ENCODE data around the gene SPIN3.
A peak's percentile ranks its signal among the peaks of the same experiment; 100 is the strongest.
"Not testable (repeated sequence)": the region's sequence is repeated elsewhere in the genome, so short reads cannot be mapped to it uniquely, and the experiment has no call there.

Gene SPIN3

GRCh38 chrX:56995271-56995994 lies at the start of gene SPIN3:
Gene SPIN3, minus strand, starts transcription at chrX:56995541. Its CDS starts 594 bp downstream, at chrX:56994947.
- peak; percentile 75 for DNase-seq (ENCODE audit: low read depth)

- no peak for DNase-seq (ENCODE audit: low read depth)
Measured at GRCh38 chrX:57044245-57044644, 48.9 kb upstream of the SPIN3 start.

GRCh38 chrX:57037265-57037664 lies 41.9 kb upstream of the SPIN3 start:
- DNase-seq (ENCODE audit: low read depth), result not testable (repeated sequence)

- peak; percentile 1 for DNase-seq (ENCODE audit: low read depth)
Measured at GRCh38 chrX:56994375-56995270, 718 bp downstream of the SPIN3 start.

- no peak for DNase-seq (ENCODE audit: low read depth)
Measured at GRCh38 chrX:56987741-56988140, 7.6 kb downstream of the SPIN3 start.

- DNase-seq (ENCODE audit: low read depth), result no peak
Measured at GRCh38 chrX:56986138-56986537, 9.2 kb downstream of the SPIN3 start.

- peak; percentile 47 for DNase-seq (ENCODE audit: low read depth)
Measured at GRCh38 chrX:56978172-56978571, 17.2 kb downstream of the SPIN3 start.

- DNase-seq (ENCODE audit: low read depth), result no peak
Measured at GRCh38 chrX:56975611-56976010, 19.7 kb downstream of the SPIN3 start.

GRCh38 chrX:56974408-56974807 lies 20.9 kb downstream of the SPIN3 start:
- DNase-seq (ENCODE audit: low read depth), result no peak

GRCh38 chrX:56969559-56969958 lies 25.8 kb downstream of the SPIN3 start:
- DNase-seq (ENCODE audit: low read depth), result no peak

- peak; percentile 35 for DNase-seq (ENCODE audit: low read depth)
Measured at GRCh38 chrX:56968980-56969379, 26.4 kb downstream of the SPIN3 start.

GRCh38 chrX:56963377-56963776 lies 32.0 kb downstream of the SPIN3 start:
- DNase-seq (ENCODE audit: low read depth), result no peak

- peak; percentile 8 for DNase-seq (ENCODE audit: low read depth)
Measured at GRCh38 chrX:56947699-56948098, 47.6 kb downstream of the SPIN3 start.

GRCh38 chrX:56946201-56946600 lies 49.1 kb downstream of the SPIN3 start:
- peak; percentile 25 for DNase-seq (ENCODE audit: low read depth)

- DNase-seq (ENCODE audit: low read depth), result not testable (repeated sequence)
Measured at GRCh38 chrX:56945226-56945625, 50.1 kb downstream of the SPIN3 start.

GRCh38 chrX:56943264-56943663 lies 52.1 kb downstream of the SPIN3 start:
- no peak for DNase-seq (ENCODE audit: low read depth)
